PFSK-1 (cell line): ENCODE measurements around the gene PRPH2.

Experiments
- FOXP2 ChIP-seq: optimal IDR thresholded peaks from 2 replicates; pipeline ENCODE3; 2011; ENCODE audit warnings: borderline replicate concordance, control low read depth, inconsistent platforms; ENCODE audit not compliant: insufficient read depth; ENCODE audit errors: extremely low read length, extremely low read depth
- POLR2AphosphoS5 ChIP-seq: IDR thresholded peaks from 2 replicates; pipeline ENCODE4 v1.6.1; 2012; ENCODE audit warnings: low read depth, mild to moderate bottlenecking, control low read depth, low read length, moderate library complexity
- REST ChIP-seq, 2 experiments: IDR thresholded peaks; 2 replicates each; pipeline versions ENCODE4 v1.6.1 to v1.8.0; 2011 to 2012; ENCODE audit warnings: low read depth in 2 of 2, low read length in 2 of 2, control low read depth in 1 of 2, inconsistent platforms in 1 of 2, mild to moderate bottlenecking in 1 of 2, moderate library complexity in 1 of 2; ENCODE audit not compliant: insufficient read depth in 1 of 2
- SIN3A ChIP-seq: IDR thresholded peaks from 2 replicates; pipeline ENCODE4 v1.6.1; 2012; ENCODE audit warnings: mild to moderate bottlenecking, low read length, moderate library complexity, borderline replicate concordance; ENCODE audit not compliant: insufficient read depth
- TAF1 ChIP-seq: IDR thresholded peaks from 2 replicates; pipeline ENCODE4 v1.6.1; 2012; ENCODE audit warnings: low read length, control low read depth, borderline replicate concordance; ENCODE audit not compliant: insufficient read depth

Gene PRPH2

GRCh38 chr6:42764911-42765648 is 42.7 kb upstream of the PRPH2 start:
- no peak for TF ChIP-seq TAF1
- no peak for TF ChIP-seq FOXP2
- no peak for TF ChIP-seq REST (IDR thresholded peaks at IDR 0.05; ENCODE audit: insufficient read depth in 1 of 2, low read depth in 2 of 2, low read length in 2 of 2)
- TF ChIP-seq POLR2AphosphoS5, result no peak
- no peak for TF ChIP-seq SIN3A

- TF ChIP-seq TAF1 (no peak), FOXP2 (no peak), POLR2AphosphoS5 (no peak), REST (IDR thresholded peaks at IDR 0.05; ENCODE audit: insufficient read depth in 1 of 2, low read depth in 2 of 2, low read length in 2 of 2) (no peak), SIN3A (no peak)
Measured at GRCh38 chr6:42762950-42763349, 40.6 kb upstream of the PRPH2 start.

- TF ChIP-seq SIN3A (no peak), REST (IDR thresholded peaks at IDR 0.05; ENCODE audit: insufficient read depth in 1 of 2, low read depth in 2 of 2, low read length in 2 of 2) (no peak), POLR2AphosphoS5 (no peak), FOXP2 (no peak), TAF1 (no peak)
Measured at GRCh38 chr6:42762426-42762859, 40.0 kb upstream of the PRPH2 start.

- TF ChIP-seq POLR2AphosphoS5 (no peak), TAF1 (no peak), REST (IDR thresholded peaks at IDR 0.05; ENCODE audit: insufficient read depth in 1 of 2, low read depth in 2 of 2, low read length in 2 of 2) (no peak), FOXP2 (no peak)
Measured at GRCh38 chr6:42761287-42762067, 39.1 kb upstream of the PRPH2 start.
